Lower leg skin (tissue), 3 donors: ENCODE data around the gene TCERG1.

Experiments used
- POLR2A ChIP-seq, 2 donors: fragments of 450-650 bp; IDR thresholded peaks; one replicate each; pipeline ENCODE4 v1.6.1; 2016 to 2017; ENCODE audit warnings: antibody characterized with exemption in 2 of 2, mild to moderate bottlenecking in 1 of 2, moderate library complexity in 1 of 2
- TF ChIP-seq, protein P1 (sequence below), 3 donors: fragments of 450-650 bp; IDR thresholded peaks; one replicate each; pipeline ENCODE4 v1.5.1; 2016; ENCODE audit warnings: antibody characterized with exemption in 3 of 3, mild to moderate bottlenecking in 3 of 3, moderate library complexity in 2 of 3

GRCh38 chr5:146399481-146399880 is 47.7 kb upstream of the TCERG1 start:
- TF ChIP-seq, protein P1, sequence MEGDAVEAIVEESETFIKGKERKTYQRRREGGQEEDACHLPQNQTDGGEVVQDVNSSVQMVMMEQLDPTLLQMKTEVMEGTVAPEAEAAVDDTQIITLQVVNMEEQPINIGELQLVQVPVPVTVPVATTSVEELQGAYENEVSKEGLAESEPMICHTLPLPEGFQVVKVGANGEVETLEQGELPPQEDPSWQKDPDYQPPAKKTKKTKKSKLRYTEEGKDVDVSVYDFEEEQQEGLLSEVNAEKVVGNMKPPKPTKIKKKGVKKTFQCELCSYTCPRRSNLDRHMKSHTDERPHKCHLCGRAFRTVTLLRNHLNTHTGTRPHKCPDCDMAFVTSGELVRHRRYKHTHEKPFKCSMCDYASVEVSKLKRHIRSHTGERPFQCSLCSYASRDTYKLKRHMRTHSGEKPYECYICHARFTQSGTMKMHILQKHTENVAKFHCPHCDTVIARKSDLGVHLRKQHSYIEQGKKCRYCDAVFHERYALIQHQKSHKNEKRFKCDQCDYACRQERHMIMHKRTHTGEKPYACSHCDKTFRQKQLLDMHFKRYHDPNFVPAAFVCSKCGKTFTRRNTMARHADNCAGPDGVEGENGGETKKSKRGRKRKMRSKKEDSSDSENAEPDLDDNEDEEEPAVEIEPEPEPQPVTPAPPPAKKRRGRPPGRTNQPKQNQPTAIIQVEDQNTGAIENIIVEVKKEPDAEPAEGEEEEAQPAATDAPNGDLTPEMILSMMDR (IDR thresholded peaks at IDR 0.05) = no peak
- no peak for TF ChIP-seq POLR2A (IDR thresholded peaks at IDR 0.05)
